GM10266 (cell line): ENCODE measurements around the gene MERTK.
"Not testable (repeated sequence)": the region's sequence is repeated elsewhere in the genome, so short reads cannot be mapped to it uniquely, and the experiment has no call there.

ENCODE experiments used
- DNase-seq: peaks from one replicate; pipeline ENCODE4 v3.0.0; 2012; ENCODE audit errors: extremely low spot score
- CTCF ChIP-seq: IDR thresholded peaks from 2 replicates; pipeline ENCODE4 v1.5.1; 2012; ENCODE audit warnings: mild to moderate bottlenecking, low read depth; ENCODE audit not compliant: control insufficient read depth, insufficient read depth; ENCODE audit errors: missing control alignments

The MERTK gene

GRCh38 chr2:112061299-112061698 lies 162.9 kb downstream of the MERTK start:
- DNase-seq: no peak
- TF ChIP-seq CTCF: no peak

GRCh38 chr2:112061840-112062239 lies 163.4 kb downstream of the MERTK start:
- no peak for DNase-seq
- TF ChIP-seq CTCF: no peak

GRCh38 chr2:112062894-112063293 lies 164.5 kb downstream of the MERTK start:
- TF ChIP-seq CTCF: no peak

GRCh38 chr2:112065486-112065885 lies 167.1 kb downstream of the MERTK start:
- no peak for TF ChIP-seq CTCF
- no peak for DNase-seq

More at GRCh38 chr2:112062894-112063293, 164.5 kb downstream of the MERTK start:
- no peak for DNase-seq

GRCh38 chr2:112065966-112066365 lies 167.6 kb downstream of the MERTK start:
- no peak for DNase-seq
- no peak for TF ChIP-seq CTCF

GRCh38 chr2:112069794-112070193 lies 171.4 kb downstream of the MERTK start:
- DNase-seq: not testable (repeated sequence)

GRCh38 chr2:112073875-112074274 lies 175.5 kb downstream of the MERTK start:
- no peak for DNase-seq
- no peak for TF ChIP-seq CTCF

- DNase-seq: no peak
- no peak for TF ChIP-seq CTCF
Observed at GRCh38 chr2:112074506-112074905, 176.1 kb downstream of the MERTK start.
